ENCODE results near the gene ATRIP. TPM values are rescaled to one million over a fixed set of nuclear protein-coding genes. Genes with fewer than 3 reads are reported as not detected.

Gene ATRIP
- total RNA-seq, 2 donors from 2014 or later: 7.6 to 9.3 TPM

- DNase-seq (no peak), ATAC-seq (no peak)
- Mint-ChIP-seq H3K4me1 (no peaks in the 10 kb centered on the region), H3K36me3 (ENCODE audit: low read depth) (no peaks in the 10 kb centered on the region), H3K4me3 (no peak overlapping the region), H3K27me3 (no peaks in the 10 kb centered on the region), H3K27ac (peak overlapping the region; percentile 11)
- no peaks in the 10 kb centered on the region for H3K9me3 ChIP-seq (ENCODE audit: control insufficient read depth, low read length, poor library complexity, severe bottlenecking)
Observed at GRCh38 chr3:48413611-48414010, 32.9 kb upstream of the ATRIP start.

DNA sequence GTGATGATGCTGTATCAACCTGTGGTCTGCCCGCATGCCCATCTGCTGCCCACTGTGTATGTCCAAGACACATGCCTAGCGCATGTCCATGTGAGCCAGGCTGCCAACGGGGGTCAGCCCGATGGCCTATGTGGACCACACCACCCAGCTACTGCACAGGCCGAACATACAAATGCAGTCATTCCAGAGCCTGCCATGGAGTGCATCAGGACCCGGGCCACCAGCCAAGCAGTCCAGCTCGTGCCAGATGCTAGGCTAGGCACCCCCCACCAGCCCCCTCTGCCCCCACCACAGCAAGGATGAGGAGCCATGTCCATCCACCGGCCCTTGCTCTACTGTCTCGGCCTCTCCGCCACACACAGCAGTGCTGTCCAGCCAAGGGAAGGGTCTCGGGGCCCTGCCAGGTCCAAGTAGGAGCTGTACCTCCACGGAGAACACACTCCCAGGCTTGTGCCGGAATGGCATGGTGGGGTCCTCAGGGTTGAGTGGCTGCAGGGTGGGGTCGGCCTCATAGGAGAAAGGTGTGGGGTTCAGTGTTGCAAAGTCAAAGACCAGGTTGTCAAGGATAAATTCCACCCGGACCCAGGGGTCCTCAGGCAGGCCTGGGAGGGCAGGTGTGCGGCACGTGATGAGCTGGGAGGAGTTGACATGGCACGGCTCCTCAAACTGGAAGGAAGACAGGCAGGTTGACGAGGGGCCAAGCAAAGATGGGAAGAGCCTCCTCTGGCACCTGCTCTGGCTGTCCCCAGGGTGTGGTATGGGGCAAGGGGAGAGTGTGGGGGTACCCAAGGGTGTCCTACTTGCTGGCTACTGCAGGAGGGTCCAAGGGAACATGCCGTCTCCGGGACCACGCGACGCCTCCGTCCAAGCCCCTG, 31.9 kb upstream of the ATRIP start:
- Mint-ChIP-seq H3K27me3 (no peaks in the 10 kb centered on the region), H3K27ac (no peak overlapping the region), H3K4me1 (no peaks in the 10 kb centered on the region), H3K36me3 (ENCODE audit: low read depth) (no peaks in the 10 kb centered on the region), H3K4me3 (no peak overlapping the region)
- DNase-seq: no peak
- H3K9me3 ChIP-seq (ENCODE audit: control insufficient read depth, low read length, poor library complexity, severe bottlenecking): no peaks in the 10 kb centered on the region
- no peak for ATAC-seq

DNA sequence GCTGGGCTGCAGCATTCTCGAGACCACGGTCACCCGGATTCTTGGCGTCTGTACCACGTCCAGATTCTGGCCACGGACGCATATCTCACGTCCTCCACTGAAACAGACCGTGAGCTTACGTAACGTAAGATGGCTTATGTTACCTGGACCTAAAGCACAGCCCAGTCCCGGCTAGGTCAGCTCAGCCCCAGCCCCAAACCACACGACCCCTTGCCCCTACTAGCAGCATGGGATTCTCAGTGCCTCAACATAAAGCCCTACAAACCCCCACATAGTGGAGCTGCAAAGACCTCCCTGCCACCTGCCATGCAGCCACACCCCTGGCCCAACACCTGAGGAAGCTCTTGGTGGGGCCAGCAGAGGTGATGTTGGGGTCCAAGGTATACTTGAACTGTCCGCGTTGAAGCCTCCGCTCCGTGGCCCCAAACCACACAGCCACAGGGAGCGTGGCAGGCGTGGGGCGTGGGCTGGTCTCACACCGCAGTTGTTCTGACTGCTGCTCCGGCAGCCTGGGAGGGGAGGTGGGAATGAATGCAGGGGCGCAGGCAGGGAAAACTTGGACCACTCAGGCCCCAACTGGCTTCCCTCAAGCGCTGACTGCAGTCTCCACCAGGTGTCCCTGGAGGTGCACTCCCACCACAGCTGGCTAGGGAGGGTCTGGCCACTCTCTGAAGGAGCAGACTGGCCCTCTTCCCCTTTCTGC, 31.1 kb upstream of the ATRIP start:
- no peak overlapping the region for H3K27ac Mint-ChIP-seq
- H3K36me3 Mint-ChIP-seq (ENCODE audit: low read depth): no peaks in the 10 kb centered on the region
- no peaks in the 10 kb centered on the region for H3K27me3 Mint-ChIP-seq
- ATAC-seq (no peak), DNase-seq (no peak)
- no peaks in the 10 kb centered on the region for H3K9me3 ChIP-seq (ENCODE audit: control insufficient read depth, low read length, poor library complexity, severe bottlenecking)
- H3K4me3 Mint-ChIP-seq: no peak overlapping the region
- H3K4me1 Mint-ChIP-seq: no peaks in the 10 kb centered on the region

- H3K27me3 Mint-ChIP-seq: no peaks in the 10 kb centered on the region
- H3K4me3 Mint-ChIP-seq: no peak overlapping the region
- ATAC-seq (no peak), DNase-seq (no peak)
- no peaks in the 10 kb centered on the region for H3K36me3 Mint-ChIP-seq (ENCODE audit: low read depth)
- no peak overlapping the region for H3K27ac Mint-ChIP-seq
- H3K4me1 Mint-ChIP-seq: peaks cover 2% of the 10 kb centered on the region
- H3K9me3 ChIP-seq (ENCODE audit: control insufficient read depth, low read length, poor library complexity, severe bottlenecking): no peaks in the 10 kb centered on the region
Observed at GRCh38 chr3:48416091-48416505, 30.4 kb upstream of the ATRIP start.

- Mint-ChIP-seq H3K36me3 (ENCODE audit: low read depth) (no peaks in the 10 kb centered on the region), H3K4me1 (peaks cover 3% of the 10 kb centered on the region), H3K27me3 (no peaks in the 10 kb centered on the region), H3K4me3 (no peak overlapping the region), H3K27ac (no peak overlapping the region)
- ATAC-seq: no peak
- no peaks in the 10 kb centered on the region for H3K9me3 ChIP-seq (ENCODE audit: control insufficient read depth, low read length, poor library complexity, severe bottlenecking)
- DNase-seq: no peak
Observed at GRCh38 chr3:48416546-48416945, 30.0 kb upstream of the ATRIP start.

- ATAC-seq (no peak), DNase-seq (no peak)
- Mint-ChIP-seq H3K36me3 (ENCODE audit: low read depth) (no peaks in the 10 kb centered on the region), H3K4me1 (peaks cover 7% of the 10 kb centered on the region), H3K27me3 (no peaks in the 10 kb centered on the region), H3K27ac (no peak overlapping the region), H3K4me3 (no peak overlapping the region)
- no peaks in the 10 kb centered on the region for H3K9me3 ChIP-seq (ENCODE audit: control insufficient read depth, low read length, poor library complexity, severe bottlenecking)
Observed at GRCh38 chr3:48417529-48418108, 28.9 kb upstream of the ATRIP start.

DNA sequence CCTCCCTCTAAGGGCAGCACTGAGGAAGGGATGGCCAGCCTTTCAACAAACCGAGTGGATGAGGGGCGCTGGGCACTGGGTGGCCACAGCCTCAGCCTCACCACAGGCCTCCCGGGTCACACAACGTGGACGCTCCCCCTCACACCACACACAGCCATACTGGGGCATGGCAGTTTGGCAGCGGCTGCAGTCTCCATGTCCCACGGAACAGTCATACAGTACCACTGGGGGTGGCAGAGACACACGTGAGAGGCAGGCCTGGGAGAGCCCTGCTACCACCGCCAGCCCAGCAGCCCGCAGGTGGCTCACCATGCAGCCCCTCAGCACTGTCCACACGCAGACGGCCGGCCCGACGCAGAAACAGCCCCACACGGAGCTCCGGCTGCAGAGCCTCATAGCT, 28.4 kb upstream of the ATRIP start:
- H3K9me3 ChIP-seq (ENCODE audit: control insufficient read depth, low read length, poor library complexity, severe bottlenecking): no peaks in the 10 kb centered on the region
- Mint-ChIP-seq H3K4me1 (peaks cover 10% of the 10 kb centered on the region), H3K27me3 (no peaks in the 10 kb centered on the region), H3K36me3 (ENCODE audit: low read depth) (no peaks in the 10 kb centered on the region), H3K27ac (no peak overlapping the region), H3K4me3 (no peak overlapping the region)
- no peak for DNase-seq
- ATAC-seq: no peak

- no peak for ATAC-seq
- no peaks in the 10 kb centered on the region for H3K9me3 ChIP-seq (ENCODE audit: control insufficient read depth, low read length, poor library complexity, severe bottlenecking)
- no peak overlapping the region for H3K27ac Mint-ChIP-seq
- H3K27me3 Mint-ChIP-seq: no peaks in the 10 kb centered on the region
- H3K4me3 Mint-ChIP-seq: no peak overlapping the region
- no peak for DNase-seq
- no peaks in the 10 kb centered on the region for H3K36me3 Mint-ChIP-seq (ENCODE audit: low read depth)
- peaks cover 11% of the 10 kb centered on the region for H3K4me1 Mint-ChIP-seq
Observed at GRCh38 chr3:48418651-48419050, 27.9 kb upstream of the ATRIP start.

- Mint-ChIP-seq H3K4me1 (peaks cover 11% of the 10 kb centered on the region), H3K36me3 (ENCODE audit: low read depth) (no peaks in the 10 kb centered on the region), H3K27me3 (no peaks in the 10 kb centered on the region), H3K4me3 (no peak overlapping the region), H3K27ac (no peak overlapping the region)
- no peak for DNase-seq
- ATAC-seq: no peak
- H3K9me3 ChIP-seq (ENCODE audit: control insufficient read depth, low read length, poor library complexity, severe bottlenecking): no peaks in the 10 kb centered on the region
Observed at GRCh38 chr3:48419149-48419548, 27.4 kb upstream of the ATRIP start.

GRCh38 chr3:48419597-48419996, 26.9 kb upstream of the ATRIP start:
- peaks cover 11% of the 10 kb centered on the region for H3K4me1 Mint-ChIP-seq
- H3K4me3 Mint-ChIP-seq: no peak overlapping the region
- H3K36me3 Mint-ChIP-seq (ENCODE audit: low read depth): no peaks in the 10 kb centered on the region
- ATAC-seq: no peak
- H3K27ac Mint-ChIP-seq: no peak overlapping the region
- H3K9me3 ChIP-seq (ENCODE audit: control insufficient read depth, low read length, poor library complexity, severe bottlenecking): no peaks in the 10 kb centered on the region
- H3K27me3 Mint-ChIP-seq: no peaks in the 10 kb centered on the region
- no peak for DNase-seq

DNA sequence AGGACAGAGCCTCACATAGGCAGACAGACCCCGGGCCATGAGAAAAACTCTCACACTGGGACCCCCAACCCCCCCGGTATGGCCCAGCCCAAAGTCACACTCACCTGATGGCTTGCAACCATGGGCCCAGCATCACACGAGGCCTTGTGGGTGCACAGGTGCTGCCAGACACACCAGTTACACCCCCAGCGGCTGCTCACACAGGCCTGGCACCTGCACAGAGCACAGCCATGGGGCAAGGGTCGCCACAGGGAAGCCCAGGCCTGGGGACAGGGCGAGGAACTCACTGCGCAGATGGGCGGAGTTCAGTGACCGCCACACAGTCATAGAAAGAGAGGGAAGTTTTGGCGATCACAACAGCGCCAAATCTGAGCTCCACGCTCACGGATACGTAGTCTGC, 26.0 kb upstream of the ATRIP start:
- no peak overlapping the region for H3K27ac Mint-ChIP-seq
- ATAC-seq: no peak
- no peaks in the 10 kb centered on the region for H3K36me3 Mint-ChIP-seq (ENCODE audit: low read depth)
- DNase-seq: no peak
- H3K27me3 Mint-ChIP-seq: no peaks in the 10 kb centered on the region
- H3K4me1 Mint-ChIP-seq: peaks cover 11% of the 10 kb centered on the region
- no peaks in the 10 kb centered on the region for H3K9me3 ChIP-seq (ENCODE audit: control insufficient read depth, low read length, poor library complexity, severe bottlenecking)
- H3K4me3 Mint-ChIP-seq: no peak overlapping the region

GRCh38 chr3:48422272-48422671, 24.3 kb upstream of the ATRIP start:
- no peak overlapping the region for H3K27ac Mint-ChIP-seq
- no peak overlapping the region for H3K4me3 Mint-ChIP-seq
- H3K9me3 ChIP-seq (ENCODE audit: control insufficient read depth, low read length, poor library complexity, severe bottlenecking): no peaks in the 10 kb centered on the region
- DNase-seq (no peak), ATAC-seq (no peak)
- H3K27me3 Mint-ChIP-seq: no peaks in the 10 kb centered on the region
- no peaks in the 10 kb centered on the region for H3K36me3 Mint-ChIP-seq (ENCODE audit: low read depth)
- peaks cover 15% of the 10 kb centered on the region for H3K4me1 Mint-ChIP-seq

DNA sequence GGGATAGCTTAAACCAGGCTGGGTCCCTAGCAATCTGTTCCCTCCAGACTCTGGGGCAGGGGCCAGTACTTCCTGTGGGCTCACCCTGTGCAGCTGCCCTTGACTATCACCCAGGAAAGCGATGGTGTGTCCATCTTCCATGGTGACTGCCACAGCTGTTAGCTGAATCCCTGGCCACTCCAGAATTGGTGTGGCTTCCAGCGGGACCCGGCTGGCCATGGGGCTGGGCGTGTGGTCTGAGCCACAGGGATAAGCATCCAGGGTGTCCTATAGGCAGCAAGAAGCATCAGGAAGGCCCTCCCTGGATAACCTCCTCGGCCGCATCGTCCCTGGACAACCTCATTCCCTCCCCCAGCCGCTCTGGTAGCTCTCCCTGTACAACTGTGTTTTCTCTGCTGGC, 23.9 kb upstream of the ATRIP start:
- H3K9me3 ChIP-seq (ENCODE audit: control insufficient read depth, low read length, poor library complexity, severe bottlenecking): no peaks in the 10 kb centered on the region
- Mint-ChIP-seq H3K4me1 (peaks cover 17% of the 10 kb centered on the region), H3K27ac (no peak overlapping the region), H3K4me3 (no peak overlapping the region), H3K27me3 (no peaks in the 10 kb centered on the region), H3K36me3 (ENCODE audit: low read depth) (no peaks in the 10 kb centered on the region)
- DNase-seq (no peak), ATAC-seq (no peak)
